Pancreas (tissue), 10 donors: Measurements from ENCODE around the gene DPF3. TPM values are rescaled to one million over a fixed set of nuclear protein-coding genes. Genes with fewer than 3 reads are reported as not detected.
A peak's percentile ranks its signal among the peaks of the same experiment; 100 is the strongest.

Experiments
- ATAC-seq, 4 donors: fragments of 200-7000 bp; cut with Tn5 transposase; one replicate each; pipeline versions ENCODE4 v1.8.0 to v1.9.1; 2020; ENCODE audit warnings: mild to moderate bottlenecking in 4 of 4, moderate library complexity in 4 of 4
- DNase-seq, 6 donors: peaks; one replicate each; pipeline ENCODE4 v3.0.0-alpha.2; 2020
- FAIRE-seq: peaks from 2 replicates; lab custom pipeline; 2012; peaks lifted over from hg19 to GRCh38; lab: Jason Lieb, UNC
- H3K27ac ChIP-seq, 4 donors: fragments of 200-600 bp; sonication (generic); 1 replicate in 3 of 4; 2 replicates in 1 of 4; pipeline versions ENCODE4 v1.5.0 to v1.8.0; 2020
- H3K27me3 ChIP-seq, 4 donors: fragments of 200-600 bp; one replicate each; pipeline ENCODE4 v1.8.0; 2021
- H3K36me3 ChIP-seq, 3 donors: fragments of 200-600 bp; sonication (generic) in 1 of 3; one replicate each; pipeline versions ENCODE4 v1.5.0 to v1.8.0; 2020 to 2021
- H3K4me1 ChIP-seq, 3 donors: fragments of 200-600 bp; one replicate each; pipeline ENCODE4 v1.8.0; 2021
- H3K4me3 ChIP-seq, 4 donors: fragments of 200-600 bp; sonication (generic) in 2 of 4; one replicate each; pipeline versions ENCODE4 v1.5.0 to v1.8.0; 2020 to 2021
- H3K9me3 ChIP-seq, 4 donors: fragments of 200-600 bp; one replicate each; pipeline ENCODE4 v1.8.0; 2021
- WGBS, 2 donors: extraction: QIAGEN DNeasy Blood & Tissue Kit; methylation state at CpG; one replicate each; pipeline ENCODE4 v1.1.7; 2013; 5-methylcytosine and 5-hydroxymethylcytosine counted together
- intact Hi-C, 3 donors: fragments of 100-400 bp; cut with DNase I; formaldehyde crosslinking; loops; one replicate each; pipeline versions ENCODE4 v1.11.1 to v1.14.2; 2022
- polyA plus RNA-seq, 2 donors: library from polyadenylated mRNA; stranded (reverse); fragments of 200-250 nt; gene quantifications; one replicate each; pipeline ENCODE4 v1.2.3, GENCODE V29; 2013
- total RNA-seq, 6 donors: library from RNA; stranded (reverse); fragmentation: NEBNext Ultra II Directional in 4 of 6; extraction: Animal tissue kit (Norgen Biotek cat#: 25700) in 4 of 6; gene quantifications; one replicate each; pipeline versions ENCODE4 v1.2.1 to v1.2.4, GENCODE V29; 2021 to 2023
- TF ChIP-seq, protein P1 (sequence below), 4 donors: fragments of 200-600 bp; sonication (generic) in 3 of 4; IDR thresholded peaks; one replicate each; pipeline versions ENCODE4 v1.5.0 to v1.8.0; 2021; ENCODE audit warnings: antibody characterized with exemption in 4 of 4
- donor health status: healthy with polysubstance abuse.
- donor health status: DM: no; HTN: no; CAD: no; lungs with moderate emphysema.
- donor health status: DM: no; HTN: no; CAD: no.
- donor health status: control.
- donor health status: control.
- donor health status: Bipolar disorder and iron deficiency.
- donor health status: DM: yes; HTN: yes; CAD: no.
- donor health status: DM: no; HTN: no; CAD: no.
- donor health status: DM: no; HTN: no; CAD: no.
- donor health status: DM: yes; HTN: yes; CAD: no.

DPF3 gene
- total and polyA plus RNA-seq, 8 donors = 0.14 to 1.3 (median 0.86) TPM

DNA sequence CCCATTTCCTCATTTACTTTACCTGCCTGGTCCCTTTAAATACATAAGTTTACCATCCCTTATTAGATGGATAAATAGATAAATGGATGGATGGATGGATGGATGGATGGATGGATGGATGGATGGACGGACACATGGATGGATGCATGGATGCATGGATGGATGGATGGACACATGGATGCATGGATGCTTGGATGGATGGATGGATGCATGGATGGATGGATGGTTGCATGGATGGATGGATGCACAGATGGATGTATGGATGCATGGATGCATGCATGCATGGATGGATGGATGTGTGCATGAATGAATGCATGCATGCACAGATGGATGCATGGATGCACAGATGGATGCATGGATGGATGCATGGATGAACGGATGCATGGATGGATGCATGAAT is 93.6 kb downstream of the DPF3 start:
- intact Hi-C loops = no loop called here
- TF ChIP-seq, protein P1, sequence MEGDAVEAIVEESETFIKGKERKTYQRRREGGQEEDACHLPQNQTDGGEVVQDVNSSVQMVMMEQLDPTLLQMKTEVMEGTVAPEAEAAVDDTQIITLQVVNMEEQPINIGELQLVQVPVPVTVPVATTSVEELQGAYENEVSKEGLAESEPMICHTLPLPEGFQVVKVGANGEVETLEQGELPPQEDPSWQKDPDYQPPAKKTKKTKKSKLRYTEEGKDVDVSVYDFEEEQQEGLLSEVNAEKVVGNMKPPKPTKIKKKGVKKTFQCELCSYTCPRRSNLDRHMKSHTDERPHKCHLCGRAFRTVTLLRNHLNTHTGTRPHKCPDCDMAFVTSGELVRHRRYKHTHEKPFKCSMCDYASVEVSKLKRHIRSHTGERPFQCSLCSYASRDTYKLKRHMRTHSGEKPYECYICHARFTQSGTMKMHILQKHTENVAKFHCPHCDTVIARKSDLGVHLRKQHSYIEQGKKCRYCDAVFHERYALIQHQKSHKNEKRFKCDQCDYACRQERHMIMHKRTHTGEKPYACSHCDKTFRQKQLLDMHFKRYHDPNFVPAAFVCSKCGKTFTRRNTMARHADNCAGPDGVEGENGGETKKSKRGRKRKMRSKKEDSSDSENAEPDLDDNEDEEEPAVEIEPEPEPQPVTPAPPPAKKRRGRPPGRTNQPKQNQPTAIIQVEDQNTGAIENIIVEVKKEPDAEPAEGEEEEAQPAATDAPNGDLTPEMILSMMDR (IDR thresholded peaks at IDR 0.05) = no peak
- Histone ChIP-seq H3K27me3 (no peaks in the 10 kb centered on the region), H3K27ac (no peak overlapping the region), H3K4me1 (no peaks in the 10 kb centered on the region), H3K9me3 (no peaks in the 10 kb centered on the region), H3K36me3 (no peaks in the 10 kb centered on the region), H3K4me3 (no peak overlapping the region)
- ATAC-seq (no peak), FAIRE-seq (no peak), DNase-seq (no peak)
- WGBS, 2 donors = 68 to 87% methylated on average over 2 of the region's 2 CpGs

- TF ChIP-seq, protein P1 (IDR thresholded peaks at IDR 0.05) = no peak
- DNase-seq (no peak), ATAC-seq (no peak), FAIRE-seq (no peak)
- Histone ChIP-seq H3K36me3 (no peaks in the 10 kb centered on the region), H3K4me3 (no peak overlapping the region), H3K4me1 (no peaks in the 10 kb centered on the region), H3K27me3 (no peaks in the 10 kb centered on the region), H3K27ac (no peak overlapping the region), H3K9me3 (no peaks in the 10 kb centered on the region)
- intact Hi-C loops = no loop called here
- WGBS, 2 donors = 95% methylated on average over 6 of the region's 6 CpGs
These were observed 97.0 kb downstream of the DPF3 start for GRCh38 chr14:72796935-72797334.

- TF ChIP-seq, protein P1 (IDR thresholded peaks at IDR 0.05) = no peak
- ATAC-seq (no peak), FAIRE-seq (no peak), DNase-seq (no peak)
- intact Hi-C loops = no loop called here
- no peaks in the 10 kb centered on the region for H3K9me3 ChIP-seq
- no peak overlapping the region for H3K4me3 ChIP-seq
- no peaks in the 10 kb centered on the region for H3K36me3 ChIP-seq
- 78 to 82% methylated on average over 7 of the region's 7 CpGs for WGBS, 2 donors
- no peaks in the 10 kb centered on the region for H3K4me1 ChIP-seq
- no peak overlapping the region for H3K27ac ChIP-seq
- H3K27me3 ChIP-seq = no peaks in the 10 kb centered on the region
These were observed 100.6 kb downstream of the DPF3 start for GRCh38 chr14:72793156-72793939.

DNA sequence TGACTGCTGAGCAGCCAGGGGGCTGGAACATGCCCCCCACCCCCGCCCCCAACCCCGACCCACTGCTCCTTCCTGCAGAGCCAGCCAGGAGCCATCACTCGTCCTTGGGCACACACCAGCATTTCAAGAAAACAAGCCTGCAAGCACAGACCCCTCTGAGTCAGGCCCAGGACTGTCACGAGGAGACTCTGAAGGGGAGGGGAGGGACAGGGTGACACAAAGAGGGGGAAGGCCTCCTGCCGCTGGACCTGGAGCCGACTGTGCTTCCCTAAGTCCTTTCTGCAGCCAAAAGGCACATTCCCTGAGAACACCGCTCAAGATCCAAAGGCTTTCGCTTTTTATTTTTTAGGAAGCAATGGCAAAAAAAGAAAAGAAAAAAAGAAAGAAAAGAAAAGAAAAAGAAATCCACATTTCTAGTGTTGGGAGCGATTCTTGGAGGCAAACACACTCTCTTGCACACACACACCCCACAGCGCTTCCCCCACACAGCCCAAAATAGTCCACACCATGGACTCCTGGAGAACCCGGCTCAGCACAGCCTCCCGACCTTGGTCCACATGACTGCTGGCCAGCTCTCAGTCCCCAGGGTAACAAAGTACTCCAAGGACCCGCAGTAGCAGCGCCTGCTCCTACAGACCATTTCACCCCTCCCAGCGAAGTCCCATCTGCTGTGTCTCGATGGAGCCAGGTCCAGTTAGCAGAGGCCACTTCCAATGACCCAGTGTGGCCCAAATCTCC is 101.7 kb downstream of the DPF3 start:
- TF ChIP-seq, protein P1 (IDR thresholded peaks at IDR 0.05) = no peak
- FAIRE-seq = no peak

More for the DNA sequence above, 101.7 kb downstream of the DPF3 start:
- Histone ChIP-seq H3K27ac (no peak overlapping the region), H3K27me3 (no peaks in the 10 kb centered on the region), H3K4me3 (no peak overlapping the region), H3K36me3 (no peaks in the 10 kb centered on the region), H3K9me3 (no peaks in the 10 kb centered on the region), H3K4me1 (no peaks in the 10 kb centered on the region)
- DNase-seq (no peak), ATAC-seq (peak in 2 of 4 donors; percentile 29 to 50)
- intact Hi-C loops = no loop called here
- 71 to 72% methylated on average over 16 of the region's 16 CpGs for WGBS, 2 donors
